HCT116 (cell line): ENCODE measurements around the gene CBX3. TPM values are rescaled to one million over a fixed set of nuclear protein-coding genes. Genes with fewer than 3 reads are reported as not detected.

Experiments
- ATAC-seq: fragments of 200-7000 bp; cut with Tn5 transposase; 2 replicates; pipeline ENCODE4 v1.9.1; 2020; ENCODE audit warnings: mild to moderate bottlenecking, moderate library complexity
- Bru-seq: library from RNA; stranded (reverse); fragments of 400-500 nt; gene quantifications from one replicate; lab custom pipeline; 2021; lab: Mats Ljungman, UMichigan
- BruChase-seq, 2 experiments: library from RNA; stranded (reverse); fragments of 400-500 nt; gene quantifications; one replicate each; lab custom pipeline; 2021; lab: Mats Ljungman, UMichigan
- BruUV-seq: library from RNA; stranded (reverse); fragments of 400-500 nt; replicated peaks from 2 replicates; lab custom pipeline; 2021; lab: Mats Ljungman, UMichigan
- CTCF ChIA-PET: fragments of 300-600 bp; sonication (Branson Sonifier 250); formaldehyde crosslinking; loops from one replicate; lab custom pipeline; 2021; ENCODE audit warnings: antibody characterized with exemption; lab: Charles Lee
- POLR2A ChIA-PET: fragments of 300-600, 350-600 bp; sonication (Branson Sonifier 250); formaldehyde crosslinking; loops from one replicate; lab custom pipeline; 2021; ENCODE audit warnings: antibody characterized with exemption; lab: Charles Lee
- RAD21 ChIA-PET, 2 experiments: fragments of 300-600 bp; sonication (Branson Sonifier 250); formaldehyde crosslinking; loops; one replicate each; lab custom pipeline; 2023; ENCODE audit warnings: low total read pairs in 2 of 2; ENCODE audit not compliant: uncharacterized antibody in 2 of 2, unreplicated experiment in 2 of 2, low non-redundant PET in 1 of 2; lab: Charles Lee
- DNase-seq: peaks from one replicate; pipeline ENCODE4 v3.0.0-alpha.2; 2010; ENCODE audit warnings: low read depth, low spot score
- H2AFZ ChIP-seq: fragments of 200-600 bp; shearing (Covaris generic), sonication (generic); 2 replicates; pipeline ENCODE4 v1.6.1; 2017; ENCODE audit warnings: low read depth, mixed run types, mixed read lengths, antibody characterized with exemption, low read length; ENCODE audit not compliant: poor library complexity, severe bottlenecking
- H3K27ac ChIP-seq: 2 replicates; pipeline ENCODE4 v1.5.1; 2012; ENCODE audit warnings: low read depth, low read length
- H3K27me3 ChIP-seq: fragments of 200-600 bp; sonication (generic); 2 replicates; pipeline ENCODE4 v1.6.1; 2016; ENCODE audit warnings: mixed run types, low read length, mixed read lengths; ENCODE audit not compliant: insufficient read depth
- H3K36me3 ChIP-seq, 2 experiments: fragments of 200-500 bp in 1 of 2; fragments of 200-600 bp in 1 of 2; sonication (Bioruptor generic) in 1 of 2; sonication (generic) in 1 of 2; 2 replicates each; pipeline versions ENCODE4 v1.5.1 to v1.6.1; 2014 to 2016; ENCODE audit warnings: low read length in 2 of 2, inconsistent platforms in 1 of 2, mixed read lengths in 1 of 2, mixed run types in 1 of 2; ENCODE audit not compliant: insufficient read depth in 2 of 2, control insufficient read depth in 1 of 2
- H3K4me1 ChIP-seq, 2 experiments: fragments of 200-600 bp in 1 of 2; sonication (generic) in 1 of 2; 2 replicates each; pipeline versions ENCODE4 v1.5.1 to v1.6.1; 2012 to 2017; ENCODE audit warnings: low read length in 2 of 2, inconsistent platforms in 1 of 2, mild to moderate bottlenecking in 1 of 2, mixed read lengths in 1 of 2, mixed run types in 1 of 2, moderate library complexity in 1 of 2; ENCODE audit not compliant: insufficient read depth in 2 of 2, control insufficient read depth in 1 of 2
- H3K4me2 ChIP-seq: fragments of 200-600 bp; sonication (generic); 2 replicates; pipeline ENCODE4 v1.6.1; 2017; ENCODE audit warnings: mixed run types, low read length, mixed read lengths
- H3K4me3 ChIP-seq, 2 experiments: fragments of 200-600 bp in 1 of 2; sonication (generic) in 1 of 2; replicated peaks in 1 of 2; 2 replicates each; pipeline ENCODE4 v1.5.1; 2011 to 2016; ENCODE audit warnings: low read length in 2 of 2, control low read depth in 1 of 2, low read depth in 1 of 2, mild to moderate bottlenecking in 1 of 2, mixed read lengths in 1 of 2, mixed run types in 1 of 2
- H3K79me2 ChIP-seq: fragments of 200-600 bp; sonication (generic); 2 replicates; pipeline ENCODE4 v1.6.1; 2017; ENCODE audit warnings: mild to moderate bottlenecking, mixed run types, low read length, moderate library complexity, mixed read lengths; ENCODE audit not compliant: insufficient read depth
- H3K9ac ChIP-seq: fragments of 200-600 bp; sonication (generic); 2 replicates; pipeline ENCODE4 v1.6.1; 2016; ENCODE audit warnings: low read length, mixed read lengths
- H3K9me2 ChIP-seq: fragments of 200-600 bp; sonication (generic), shearing (Covaris generic); 2 replicates; pipeline ENCODE4 v1.6.1; 2017; ENCODE audit warnings: mixed run types, mild to moderate bottlenecking, moderate library complexity; ENCODE audit not compliant: insufficient read depth
- H3K9me3 ChIP-seq, 2 experiments: fragments of 200-500 bp in 1 of 2; fragments of 200-600 bp in 1 of 2; sonication (Bioruptor generic) in 1 of 2; sonication (generic) in 1 of 2; 2 replicates each; pipeline ENCODE4 v1.6.1; 2014 to 2017; ENCODE audit warnings: low read length in 2 of 2, mixed read lengths in 2 of 2, inconsistent platforms in 1 of 2, low read depth in 1 of 2, mild to moderate bottlenecking in 1 of 2, mixed run types in 1 of 2, moderate library complexity in 1 of 2; ENCODE audit not compliant: control insufficient read depth in 1 of 2, insufficient read depth in 1 of 2
- H4K20me1 ChIP-seq: fragments of 200-600 bp; sonication (generic), shearing (Covaris generic); 2 replicates; pipeline ENCODE4 v1.6.1; 2017; ENCODE audit warnings: mixed run types, mild to moderate bottlenecking, moderate library complexity; ENCODE audit not compliant: insufficient read depth
- CBX3 ChIP-seq: IDR thresholded peaks from 2 replicates; pipeline ENCODE4 v1.6.1; 2012; ENCODE audit warnings: low read depth
- CEBPB ChIP-seq: IDR thresholded peaks from 2 replicates; pipeline ENCODE4 v1.6.1; 2012; ENCODE audit warnings: low read depth
- EGR1 ChIP-seq: IDR thresholded peaks from 2 replicates; pipeline ENCODE4 v1.6.1; 2012; ENCODE audit warnings: low read depth
- FOSL1 ChIP-seq: IDR thresholded peaks from 2 replicates; pipeline ENCODE4 v1.6.1; 2012; ENCODE audit warnings: low read depth
- MAX ChIP-seq: IDR thresholded peaks from 2 replicates; pipeline ENCODE4 v1.6.1; 2012
- POLR2A ChIP-seq: IDR thresholded peaks from 2 replicates; pipeline ENCODE4 v1.7.0; 2011; ENCODE audit warnings: borderline replicate concordance; ENCODE audit not compliant: insufficient read depth, insufficient read length; ENCODE audit errors: extremely low read depth
- POLR2AphosphoS5 ChIP-seq: IDR thresholded peaks from 2 replicates; pipeline ENCODE4 v1.6.1; 2011; ENCODE audit warnings: mild to moderate bottlenecking, low read depth, low read length, moderate library complexity
- TCF7L2 ChIP-seq: IDR thresholded peaks from 2 replicates; pipeline ENCODE4 v1.7.0; 2011; ENCODE audit warnings: borderline replicate concordance, inconsistent platforms; ENCODE audit not compliant: insufficient read depth, insufficient read length; ENCODE audit errors: extremely low read depth
- intact Hi-C: fragments of 100-400 bp; cut with micrococcal nuclease; formaldehyde crosslinking; loops from 2 replicates; pipeline ENCODE4 v1.10.0; 2022
- long read RNA-seq: library from polyadenylated mRNA; unstranded; transcript quantifications from one replicate; pipeline ENCODE4 v2.0.0, GENCODE V29; 2021; ENCODE audit not compliant: unreplicated experiment
- polyA plus RNA-seq: library from polyadenylated mRNA; unstranded; fragments of >200 nt; gene quantifications from 2 replicates; pipeline ENCODE4 v1.2.1, GENCODE V29; 2012; ENCODE audit warnings: missing spikeins
- total RNA-seq: library from RNA; stranded (reverse); gene quantifications from one replicate; pipeline ENCODE4 v1.2.1, GENCODE V29; 2021; ENCODE audit not compliant: unreplicated experiment

The CBX3 gene
- total RNA-seq (274 TPM), Bru-seq, nascent RNA (percentile 98 among the genes with signal in this experiment), BruChase-seq, experiment 1, labeled RNA remaining after a 6-hour chase (percentile 99 among the genes with signal in this experiment), BruChase-seq, experiment 2, labeled RNA remaining after a 2-hour chase (percentile 98 among the genes with signal in this experiment)
- polyA plus RNA-seq = 57.7 and 80.0 TPM in 2 replicates
- long read RNA-seq, transcript CBX3-201 (6 exons, 2,128 nt) = minor isoform, 15 of 620 reads
- long read RNA-seq, transcript CBX3-203 (6 exons, 1,717 nt) = minor isoform, 19 of 620 reads
- long read RNA-seq, transcript CBX3-202 (6 exons, 1,857 nt) = major isoform, 447 of 620 reads
- long read RNA-seq, partial matches to known transcripts = 102 of 620 reads
- long read RNA-seq, other reads (novel, unspliced or antisense) = 36 of 620 reads

- peak within 1 kb of the TSS; percentile 97 for H3K27ac ChIP-seq
- no peaks in the 10 kb centered on the region for H3K9me3 ChIP-seq
- H3K9me2 ChIP-seq = no peaks in the 10 kb centered on the region
- ATAC-seq (peak; percentile 61), DNase-seq (peak; percentile 69)
- peaks cover 13 to 39% of the 10 kb centered on the region in 2 experiments for H3K4me1 ChIP-seq
- peak within 1 kb of the TSS; percentile 81 for H3K4me2 ChIP-seq
- H3K36me3 ChIP-seq = peaks cover 42 to 65% of the 10 kb centered on the region in 2 experiments
- peak within 1 kb of the TSS; percentile 84 for H3K9ac ChIP-seq
- ChIA-PET POLR2A (interaction anchor here (0.5 to 1.6 kb wide), 5 partner anchors 13 to 307 kb away, joined by 3 to 7 read pairs (median 3); no protein-coding TSS in a partner anchor), RAD21 (no interaction called here), CTCF (interaction anchor here (1.7 kb wide), 1 partner anchor 110 kb away, joined by 5 read pairs; no protein-coding TSS in a partner anchor)
- BruUV-seq = no TSS peak
- peak within 1 kb of the TSS; percentile 68 to 93 for H3K4me3 ChIP-seq
- TF ChIP-seq TCF7L2 (peak; percentile 25), MAX (peak; percentile 63), POLR2AphosphoS5 (peak; percentile 80), FOSL1 (no peak), CBX3 (no peak), EGR1 (peak; percentile 83), POLR2A (peak; percentile 79), CEBPB (no peak)
- peaks cover 90% of the 10 kb centered on the region for H3K79me2 ChIP-seq
- no peak within 1 kb of the TSS for H2AFZ ChIP-seq
- H4K20me1 ChIP-seq = peaks cover 63% of the 10 kb centered on the region
- intact Hi-C loops = loop anchor here (5.0 to 10.0 kb wide), 3 partner anchors 73 to 961 kb away; no protein-coding TSS in a partner anchor
- H3K27me3 ChIP-seq = no peaks in the 10 kb centered on the region
These were observed at the start of gene CBX3 for GRCh38 chr7:26201247-26202018. Gene CBX3, plus strand, starts transcription at chr7:26201745. Its CDS starts 1,254 bp downstream, at chr7:26202999.
